Liver (tissue), 3 donors: Measurements from ENCODE around the gene TOP3A.

Experiments
- CTCF ChIP-seq: fragments of 150-350 bp; IDR thresholded peaks from 2 replicates; pipeline ENCODE4 v1.5.1; 2017; ENCODE audit warnings: improper control_type of control experiment, low read depth, low read length; ENCODE audit not compliant: missing input control
- EGR1 ChIP-seq, 2 donors: IDR thresholded peaks; 2 replicates each; pipeline ENCODE4 v1.6.1; 2016 to 2018; ENCODE audit warnings: antibody characterized with exemption in 2 of 2, low read depth in 2 of 2
- GABPA ChIP-seq, 2 donors: IDR thresholded peaks in 1 of 2; conservative IDR thresholded peaks in 1 of 2; 2 replicates each; pipeline ENCODE4 v1.6.1; 2016; ENCODE audit warnings: antibody characterized with exemption in 2 of 2, mild to moderate bottlenecking in 1 of 2, moderate library complexity in 1 of 2
- HNF4A ChIP-seq, 2 donors: conservative IDR thresholded peaks; 2 replicates each; pipeline ENCODE4 v1.6.1; 2016; ENCODE audit warnings: antibody characterized with exemption in 2 of 2, mild to moderate bottlenecking in 2 of 2
- JUND ChIP-seq, 2 donors: IDR thresholded peaks; 2 replicates each; pipeline ENCODE4 v1.6.1; 2016; ENCODE audit warnings: antibody characterized with exemption in 2 of 2
- MAX ChIP-seq: IDR thresholded peaks from 2 replicates; pipeline ENCODE4 v1.6.1; 2016; ENCODE audit warnings: antibody characterized with exemption
- RAD21 ChIP-seq, 2 donors: IDR thresholded peaks; 2 replicates each; pipeline ENCODE4 v1.6.1; 2016; ENCODE audit warnings: antibody characterized with exemption in 2 of 2, mild to moderate bottlenecking in 2 of 2
- REST ChIP-seq: IDR thresholded peaks from 2 replicates; pipeline ENCODE4 v1.6.1; 2016; ENCODE audit warnings: antibody characterized with exemption, mild to moderate bottlenecking
- TAF1 ChIP-seq: conservative IDR thresholded peaks from 2 replicates; pipeline ENCODE4 v1.6.1; 2016; ENCODE audit warnings: antibody characterized with exemption, mild to moderate bottlenecking
- YY1 ChIP-seq: IDR thresholded peaks from 2 replicates; pipeline ENCODE4 v1.6.1; 2016; ENCODE audit warnings: antibody characterized with exemption, mild to moderate bottlenecking
- ZBTB33 ChIP-seq: IDR thresholded peaks from 2 replicates; pipeline ENCODE4 v1.6.1; 2016; ENCODE audit warnings: antibody characterized with exemption
- donor health status: healthy.
- donor health status: healthy.

DNA sequence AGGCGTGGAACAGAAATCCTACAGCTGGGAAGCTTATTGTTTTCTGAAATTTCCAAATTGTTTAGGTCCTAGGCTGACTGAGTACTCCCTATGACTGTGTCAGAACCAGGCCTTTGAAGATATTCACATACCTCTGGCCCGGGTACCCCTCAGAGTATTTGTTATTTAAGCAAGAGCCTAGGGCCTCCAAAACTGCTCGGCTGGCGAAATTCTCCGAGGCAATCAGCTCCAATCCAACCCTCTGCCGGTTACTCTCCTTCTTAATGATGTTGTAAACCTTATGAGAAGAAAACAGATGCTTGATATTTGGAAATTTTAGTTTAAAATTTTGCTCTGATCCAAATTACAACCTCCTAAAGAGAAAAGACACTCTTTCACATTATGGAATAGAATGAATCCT lies 38.7 kb upstream of the TOP3A start:
- TF ChIP-seq GABPA (IDR thresholded peaks at IDR 0.05 in 1 of 2, conservative IDR thresholded peaks at IDR 0.05 in 1 of 2) (no peak), CTCF (no peak), RAD21 (IDR thresholded peaks at IDR 0.05) (no peak), MAX (no peak), TAF1 (no peak), REST (no peak), JUND (IDR thresholded peaks at IDR 0.05) (no peak), YY1 (no peak), ZBTB33 (no peak), EGR1 (IDR thresholded peaks at IDR 0.05; ENCODE audit: low read depth in 2 of 2) (no peak), HNF4A (conservative IDR thresholded peaks at IDR 0.05) (no peak)
